ENCODE data around the gene HACD1.

The HACD1 gene

GRCh38 chr10:17580885-17581284, 36.3 kb downstream of the HACD1 start:
- H3K27ac ChIP-seq, result no peak overlapping the region
- H4K20me1 ChIP-seq, result no peaks in the 10 kb centered on the region
- peaks cover 6 to 21% (median 15%) of the 10 kb centered on the region in 11 experiments; a peak in 16 of 22 replicates for H3K9me3 ChIP-seq (replicated peaks in 1 of 11)
- no peak overlapping the region for H3K9ac ChIP-seq
- no peak overlapping the region for H3K4me3 ChIP-seq
- no peak for TF ChIP-seq Cebpa-rat (IDR thresholded peaks at IDR 0.05)
- no peak overlapping the region for H3K4me2 ChIP-seq
- peaks cover 11 to 50% (median 25%) of the 10 kb centered on the region in 10 experiments for H3K4me1 ChIP-seq
- 0 out of 22 replicates have a peak, but pooled peaks cover 0 to 5% (median 0%) of the 10 kb centered on the region in 11 experiments for H3K36me3 ChIP-seq
- H3K27me3 ChIP-seq, result no peaks in the 10 kb centered on the region

GRCh38 chr10:17578603-17579002, 38.6 kb downstream of the HACD1 start:
- Histone ChIP-seq H3K27ac (0 out of 22 replicates have a peak overlapping the region, but pooled peaks of 1 of the 11 experiments have one; percentile 9), H4K20me1 (no peaks in the 10 kb centered on the region), H3K27me3 (no peaks in the 10 kb centered on the region), H3K9ac (no peak overlapping the region), H3K9me3 (replicated peaks in 1 of 11) (peaks cover 15 to 40% (median 33%) of the 10 kb centered on the region in 11 experiments; a peak in 21 of 22 replicates), H3K4me1 (peaks cover 0 to 29% (median 8%) of the 10 kb centered on the region in 10 experiments; a peak in 9 of 20 replicates), H3K4me2 (peak overlapping the region in 8 of 11 experiments; percentile 14 to 50 (median 26); a peak in 10 of 22 replicates), H3K36me3 (peaks cover 0 to 10% (median 0%) of the 10 kb centered on the region in 11 experiments; a peak in 1 of 22 replicates), H3K4me3 (no peak overlapping the region)
- no peak for TF ChIP-seq Cebpa-rat (IDR thresholded peaks at IDR 0.05)

DNA sequence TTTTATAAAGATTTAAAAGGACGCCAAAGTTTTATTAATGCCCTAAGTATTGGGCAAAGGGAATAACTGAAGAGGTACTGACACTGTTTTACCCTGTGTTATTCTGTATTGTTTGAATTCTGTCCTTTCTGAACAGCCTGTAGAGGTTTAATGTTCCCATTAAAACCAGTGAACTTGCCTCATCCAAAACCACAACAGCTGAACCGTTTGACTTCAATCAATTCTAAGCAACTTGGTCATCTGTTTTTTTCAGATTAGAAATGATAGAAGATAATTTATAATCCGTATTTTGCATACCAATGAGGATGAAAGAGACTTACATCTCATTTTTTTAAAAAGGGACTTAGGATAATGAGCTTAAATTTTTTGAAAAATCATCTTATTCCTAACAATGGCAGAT, 40.4 kb downstream of the HACD1 start:
- Histone ChIP-seq H3K9me3 (replicated peaks in 1 of 11) (peaks cover 20 to 46% (median 38%) of the 10 kb centered on the region in 11 experiments; a peak in 21 of 22 replicates), H3K36me3 (peaks cover 0 to 10% (median 0%) of the 10 kb centered on the region in 11 experiments; a peak in 1 of 22 replicates), H3K27me3 (no peaks in the 10 kb centered on the region), H3K4me1 (peaks cover 0 to 19% (median 7%) of the 10 kb centered on the region in 10 experiments; a peak in 8 of 20 replicates), H3K4me2 (no peak overlapping the region), H3K4me3 (no peak overlapping the region), H4K20me1 (no peaks in the 10 kb centered on the region), H3K9ac (no peak overlapping the region), H3K27ac (no peak overlapping the region)
- no peak for TF ChIP-seq Cebpa-rat (IDR thresholded peaks at IDR 0.05)

DNA sequence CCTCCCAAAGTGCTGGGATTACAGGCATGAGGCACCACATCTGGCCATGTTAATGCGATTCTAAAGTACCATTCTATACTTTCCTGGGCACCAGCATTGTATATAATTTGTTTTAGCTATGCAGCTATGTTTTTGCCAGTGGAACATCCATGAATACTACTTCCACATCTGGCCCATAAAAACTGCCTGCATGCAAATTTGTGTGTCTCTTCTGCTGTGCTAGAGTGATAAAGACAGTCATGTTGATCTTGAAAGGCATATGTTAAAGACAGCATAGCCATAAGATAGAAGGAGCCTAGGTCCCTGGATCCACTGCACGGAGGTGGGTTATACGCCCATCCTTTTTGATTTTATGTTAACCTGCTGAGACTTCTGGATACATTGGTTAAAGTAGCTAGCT, 52.3 kb downstream of the HACD1 start:
- no peak overlapping the region for H3K27ac ChIP-seq
- H3K9ac ChIP-seq, result no peak overlapping the region
- H3K36me3 ChIP-seq, result no peaks in the 10 kb centered on the region
- peaks cover 0 to 7% (median 0%) of the 10 kb centered on the region in 11 experiments; a peak in 2 of 22 replicates for H3K9me3 ChIP-seq (replicated peaks in 1 of 11)
- H3K4me2 ChIP-seq, result no peak overlapping the region
- no peak for TF ChIP-seq Cebpa-rat (IDR thresholded peaks at IDR 0.05)
- H4K20me1 ChIP-seq, result no peaks in the 10 kb centered on the region
- H3K4me1 ChIP-seq, result peaks cover 0 to 5% (median 0%) of the 10 kb centered on the region in 10 experiments; a peak in 1 of 20 replicates
- no peaks in the 10 kb centered on the region for H3K27me3 ChIP-seq
- H3K4me3 ChIP-seq, result no peak overlapping the region

DNA sequence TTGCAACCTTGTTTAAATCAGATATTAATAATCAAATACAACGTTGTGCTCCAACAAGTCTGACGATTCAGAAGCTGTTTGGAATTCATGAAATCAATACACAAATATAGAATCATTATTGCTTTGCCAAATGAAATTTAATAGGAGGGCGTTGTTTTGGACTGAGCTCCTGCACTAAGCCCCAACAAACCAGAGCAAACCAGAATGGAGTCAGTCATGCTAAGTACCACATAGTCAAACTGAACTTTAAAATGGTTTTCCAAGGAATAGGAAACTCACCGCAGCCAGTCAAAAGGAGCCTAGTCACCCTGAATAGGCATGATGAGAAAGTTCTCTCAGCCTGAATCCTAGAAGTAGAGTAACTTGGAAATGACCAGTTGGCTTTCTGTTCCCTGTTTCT, 53.7 kb downstream of the HACD1 start:
- peaks cover 0 to 7% (median 0%) of the 10 kb centered on the region in 11 experiments; a peak in 2 of 22 replicates for H3K9me3 ChIP-seq (replicated peaks in 1 of 11)
- no peaks in the 10 kb centered on the region for H3K36me3 ChIP-seq
- H3K27me3 ChIP-seq, result no peaks in the 10 kb centered on the region
- H3K9ac ChIP-seq, result no peak overlapping the region
- no peak overlapping the region for H3K4me2 ChIP-seq
- H3K27ac ChIP-seq, result no peak overlapping the region
- no peaks in the 10 kb centered on the region for H4K20me1 ChIP-seq
- peaks cover 0 to 17% (median 8%) of the 10 kb centered on the region in 10 experiments; a peak in 9 of 20 replicates for H3K4me1 ChIP-seq
- no peak for TF ChIP-seq Cebpa-rat (IDR thresholded peaks at IDR 0.05)
- H3K4me3 ChIP-seq, result no peak overlapping the region

DNA sequence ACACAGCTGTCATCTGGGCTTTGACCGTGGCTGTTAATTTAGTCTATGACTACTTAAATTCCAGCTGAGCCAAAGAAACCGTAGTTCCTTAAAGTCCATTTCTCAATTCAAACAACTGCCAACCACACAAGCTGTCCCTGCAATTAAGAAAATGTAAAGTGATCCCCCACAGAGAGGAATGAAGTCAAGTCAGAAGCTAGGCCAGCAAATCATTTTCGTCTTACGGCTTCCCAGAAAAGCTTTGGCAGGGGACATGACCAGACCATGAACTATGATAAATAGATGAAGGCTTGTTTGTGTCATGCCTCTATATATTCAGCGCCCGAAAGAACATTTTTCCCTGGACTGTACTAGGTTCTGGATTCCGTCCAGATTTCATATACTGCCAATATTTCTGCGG, 54.6 kb downstream of the HACD1 start:
- Histone ChIP-seq H3K4me2 (peak overlapping the region in 1 of 11 experiments; percentile 14; a peak in 1 of 22 replicates), H3K4me3 (no peak overlapping the region), H4K20me1 (no peaks in the 10 kb centered on the region), H3K9ac (no peak overlapping the region), H3K27me3 (no peaks in the 10 kb centered on the region), H3K4me1 (peaks cover 0 to 17% (median 8%) of the 10 kb centered on the region in 10 experiments; a peak in 9 of 20 replicates), H3K27ac (no peak overlapping the region), H3K9me3 (replicated peaks in 1 of 11) (peaks cover 0 to 9% (median 0%) of the 10 kb centered on the region in 11 experiments; a peak in 3 of 22 replicates), H3K36me3 (no peaks in the 10 kb centered on the region)
- TF ChIP-seq Cebpa-rat (IDR thresholded peaks at IDR 0.05), result no peak

DNA sequence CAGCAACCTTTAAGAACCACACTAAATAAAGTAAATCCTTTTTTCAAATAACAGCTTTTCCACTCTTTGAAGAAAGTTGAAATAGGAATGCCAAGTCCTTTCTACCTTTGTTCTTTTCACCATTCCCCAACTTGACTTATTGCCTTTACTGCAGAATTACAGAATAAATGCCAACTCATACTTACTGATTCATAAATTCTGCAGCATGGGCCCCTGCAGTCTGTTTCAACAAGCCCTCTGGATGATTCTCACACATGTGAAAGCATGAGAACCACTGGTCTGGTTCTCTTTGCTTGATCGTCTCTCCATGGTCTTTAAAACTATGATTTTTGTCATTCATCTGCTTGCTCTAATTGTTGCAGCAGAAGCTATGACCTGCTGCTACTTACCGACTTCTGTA, 56.1 kb downstream of the HACD1 start:
- H3K4me2 ChIP-seq, result no peak overlapping the region
- peaks cover 0 to 9% (median 0%) of the 10 kb centered on the region in 11 experiments; a peak in 3 of 22 replicates for H3K9me3 ChIP-seq (replicated peaks in 1 of 11)
- peaks cover 0 to 17% (median 8%) of the 10 kb centered on the region in 10 experiments; a peak in 9 of 20 replicates for H3K4me1 ChIP-seq
- no peaks in the 10 kb centered on the region for H3K27me3 ChIP-seq
- no peak for TF ChIP-seq Cebpa-rat (IDR thresholded peaks at IDR 0.05)
- no peaks in the 10 kb centered on the region for H3K36me3 ChIP-seq
- H3K4me3 ChIP-seq, result no peak overlapping the region
- H3K27ac ChIP-seq, result no peak overlapping the region
- no peaks in the 10 kb centered on the region for H4K20me1 ChIP-seq
- no peak overlapping the region for H3K9ac ChIP-seq

DNA sequence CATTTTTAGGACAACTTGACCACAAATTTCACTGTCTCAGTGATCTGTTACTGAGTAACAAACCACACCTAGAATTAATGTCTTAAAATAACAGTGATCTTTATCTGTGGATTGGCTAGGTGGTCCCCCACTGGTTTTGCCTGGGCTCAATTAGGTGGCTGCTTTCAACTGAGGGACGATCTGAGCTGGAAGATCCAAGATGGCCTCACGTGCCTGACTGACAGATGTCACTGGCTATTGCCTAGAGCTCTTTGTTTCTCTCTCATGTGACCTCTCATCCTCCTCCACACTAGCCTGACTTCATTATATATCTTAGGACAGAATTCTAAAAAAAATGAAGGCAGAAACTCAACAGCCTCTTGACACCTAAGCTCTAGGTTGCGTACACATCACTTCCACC, 59.7 kb downstream of the HACD1 start:
- H4K20me1 ChIP-seq, result no peaks in the 10 kb centered on the region
- H3K27me3 ChIP-seq, result no peaks in the 10 kb centered on the region
- no peak overlapping the region for H3K4me3 ChIP-seq
- no peak overlapping the region for H3K9ac ChIP-seq
- peaks cover 0 to 9% (median 0%) of the 10 kb centered on the region in 11 experiments; a peak in 3 of 22 replicates for H3K9me3 ChIP-seq (replicated peaks in 1 of 11)
- no peaks in the 10 kb centered on the region for H3K36me3 ChIP-seq
- no peak for TF ChIP-seq Cebpa-rat (IDR thresholded peaks at IDR 0.05)
- peaks cover 0 to 15% (median 8%) of the 10 kb centered on the region in 10 experiments; a peak in 9 of 20 replicates for H3K4me1 ChIP-seq
- H3K27ac ChIP-seq, result no peak overlapping the region
- no peak overlapping the region for H3K4me2 ChIP-seq

DNA sequence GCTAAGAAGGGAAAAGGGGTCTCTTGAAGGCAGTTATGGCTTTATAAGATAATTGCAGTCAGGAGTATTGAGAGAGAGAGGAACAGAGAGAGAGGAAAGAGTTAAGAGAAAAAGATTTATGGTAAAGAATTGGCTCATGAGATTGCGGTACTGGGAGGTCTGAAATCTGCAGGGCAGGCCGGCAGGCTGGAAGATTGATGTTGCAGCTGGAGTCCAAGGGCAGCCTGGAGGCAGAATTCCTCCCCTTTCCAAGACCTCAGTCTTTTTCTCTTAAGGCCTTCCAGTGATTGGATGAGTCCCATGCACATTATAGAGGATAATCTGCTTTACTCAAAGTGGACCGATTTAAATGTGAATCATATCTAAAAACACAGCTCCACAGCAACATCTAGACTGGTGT, 68.4 kb downstream of the HACD1 start:
- no peak overlapping the region for H3K27ac ChIP-seq
- H4K20me1 ChIP-seq, result peaks cover 0 to 4% (median 0%) of the 10 kb centered on the region in 11 experiments; a peak in 2 of 22 replicates
- no peak overlapping the region for H3K4me2 ChIP-seq
- TF ChIP-seq Cebpa-rat (IDR thresholded peaks at IDR 0.05), result no peak
- H3K4me1 ChIP-seq, result no peaks in the 10 kb centered on the region
- H3K4me3 ChIP-seq, result no peak overlapping the region
- peaks cover 0 to 15% (median 9%) of the 10 kb centered on the region in 11 experiments; a peak in 12 of 22 replicates for H3K9me3 ChIP-seq (replicated peaks in 1 of 11)
- no peaks in the 10 kb centered on the region for H3K36me3 ChIP-seq
- no peaks in the 10 kb centered on the region for H3K27me3 ChIP-seq
- H3K9ac ChIP-seq, result no peak overlapping the region
